Activated CD8-positive, alpha-beta memory T cell treated with anti-CD3 and anti-CD28 coated beads for 24 hours (primary cell): ENCODE results near the gene MEN1.
"Not testable (repeated sequence)": the region's sequence is repeated elsewhere in the genome, so short reads cannot be mapped to it uniquely, and the experiment has no call there.

Experiments used
- DNase-seq: peaks from one replicate; pipeline ENCODE4 v3.0.0-alpha.2; 2020

MEN1 gene

GRCh38 chr11:64832467-64833197 lies 22.3 kb upstream of the MEN1 start:
- no peak for DNase-seq

- DNase-seq: no peak
These were observed 21.1 kb upstream of the MEN1 start for GRCh38 chr11:64831411-64831891.

- no peak for DNase-seq
These were observed 19.3 kb upstream of the MEN1 start for GRCh38 chr11:64829536-64830251.

- no peak for DNase-seq
These were observed 17.1 kb upstream of the MEN1 start for GRCh38 chr11:64827451-64827839.

GRCh38 chr11:64826578-64827450 lies 16.5 kb upstream of the MEN1 start:
- DNase-seq: no peak

- DNase-seq: no peak
These were observed 15.7 kb upstream of the MEN1 start for GRCh38 chr11:64826062-64826461.

GRCh38 chr11:64823568-64824119 lies 13.3 kb upstream of the MEN1 start:
- DNase-seq: no peak

GRCh38 chr11:64817476-64817875 lies 7.1 kb upstream of the MEN1 start:
- no peak for DNase-seq

GRCh38 chr11:64815433-64815832 lies 5.1 kb upstream of the MEN1 start:
- DNase-seq: not testable (repeated sequence)

GRCh38 chr11:64814712-64815187 lies 4.4 kb upstream of the MEN1 start:
- no peak for DNase-seq

GRCh38 chr11:64813826-64814225 lies 3.5 kb upstream of the MEN1 start:
- no peak for DNase-seq

GRCh38 chr11:64810891-64811272 lies 531 bp upstream of the MEN1 start:
- peak; percentile 74 for DNase-seq

GRCh38 chr11:64809781-64810241 lies 540 bp downstream of the MEN1 start:
- DNase-seq: peak; percentile 64

GRCh38 chr11:64805481-64805880 lies 4.9 kb downstream of the MEN1 start:
- no peak for DNase-seq

GRCh38 chr11:64804346-64805210 lies 5.8 kb downstream of the MEN1 start:
- no peak for DNase-seq

GRCh38 chr11:64803846-64804345 lies 6.5 kb downstream of the MEN1 start:
- no peak for DNase-seq

GRCh38 chr11:64803158-64803845 lies 7.0 kb downstream of the MEN1 start, which contains the start of gene MAP4K2:
Gene MAP4K2 (minus strand): TSS chr11:64803214. CDS start chr11:64803149, 65 bp downstream.
- DNase-seq: peak; percentile 91

GRCh38 chr11:64802370-64803157 lies 7.8 kb downstream of the MEN1 start:
- no peak for DNase-seq

GRCh38 chr11:64801561-64802369 lies 8.6 kb downstream of the MEN1 start:
- DNase-seq: no peak
